GM03348 (cell line): ENCODE data around the gene SLC2A6.
A peak's percentile ranks its signal among the peaks of the same experiment; 100 is the strongest.

Source experiments
- DNase-seq: peaks from one replicate; pipeline ENCODE4 v3.0.0; 2012; ENCODE audit warnings: low spot score

SLC2A6 gene

GRCh38 chr9:133478851-133479711 lies at the start of gene SLC2A6:
SLC2A6 (minus strand) TSS chr9:133479099; CDS start chr9:133479059, 40 bp downstream.
- peak; percentile 99 for DNase-seq

GRCh38 chr9:133528001-133528875 lies 49.3 kb upstream of the SLC2A6 start:
- DNase-seq = no peak

- no peak for DNase-seq
These were observed 48.6 kb upstream of the SLC2A6 start for GRCh38 chr9:133527444-133527920.

- no peak for DNase-seq
These were observed 47.9 kb upstream of the SLC2A6 start for GRCh38 chr9:133526721-133527321.

- no peak for DNase-seq
These were observed 46.8 kb upstream of the SLC2A6 start for GRCh38 chr9:133525677-133526076.

- no peak for DNase-seq
These were observed 45.9 kb upstream of the SLC2A6 start, which contains the start of gene MYMK for GRCh38 chr9:133524679-133525228. MYMK (minus strand) TSS chr9:133524959; CDS start chr9:133524844, 115 bp downstream.

- no peak for DNase-seq
These were observed 45.2 kb upstream of the SLC2A6 start for GRCh38 chr9:133524146-133524545.

GRCh38 chr9:133523106-133523505 lies 44.2 kb upstream of the SLC2A6 start:
- DNase-seq = no peak

GRCh38 chr9:133522073-133522910 lies 43.4 kb upstream of the SLC2A6 start:
- DNase-seq = no peak

- DNase-seq = no peak
These were observed 42.5 kb upstream of the SLC2A6 start for GRCh38 chr9:133521122-133522072.

GRCh38 chr9:133520121-133520835 lies 41.4 kb upstream of the SLC2A6 start:
- no peak for DNase-seq

GRCh38 chr9:133519693-133520092 lies 40.8 kb upstream of the SLC2A6 start:
- DNase-seq = no peak

- no peak for DNase-seq
These were observed 40.0 kb upstream of the SLC2A6 start for GRCh38 chr9:133518706-133519449.

GRCh38 chr9:133518200-133518599 lies 39.3 kb upstream of the SLC2A6 start:
- DNase-seq = no peak

GRCh38 chr9:133517711-133518110 lies 38.8 kb upstream of the SLC2A6 start:
- no peak for DNase-seq

GRCh38 chr9:133516961-133517350 lies 38.1 kb upstream of the SLC2A6 start:
- no peak for DNase-seq

GRCh38 chr9:133516256-133516960 lies 37.5 kb upstream of the SLC2A6 start:
- DNase-seq = no peak
